Thoracic aorta (tissue), 2 donors: ENCODE measurements around the gene EXOC3. TPM values are rescaled to one million over a fixed set of nuclear protein-coding genes. Genes with fewer than 3 reads are reported as not detected.
A peak's percentile ranks its signal among the peaks of the same experiment; 100 is the strongest.
"Not testable (repeated sequence)": the region's sequence is repeated elsewhere in the genome, so short reads cannot be mapped to it uniquely, and the experiment has no call there.

ENCODE experiments used
- ATAC-seq: fragments of 150-250 bp; one replicate; pipeline ENCODE4 v1.8.0; 2017; ENCODE audit warnings: low read depth; ENCODE audit not compliant: insufficient number of reproducible peaks, low FRiP score
- DNase-seq: peaks from one replicate; pipeline ENCODE4 v3.0.0-alpha.2; 2020; ENCODE audit warnings: low spot score
- H3K27ac ChIP-seq, 2 donors: fragments of 200-600 bp; sonication (generic); 1 replicate in 1 of 2; 2 replicates in 1 of 2; pipeline ENCODE4 v1.5.1; 2016; ENCODE audit warnings: mild to moderate bottlenecking in 2 of 2, moderate library complexity in 2 of 2
- H3K27me3 ChIP-seq: fragments of 200-600 bp; sonication (generic); replicated peaks from 2 replicates; pipeline ENCODE4 v1.6.0; 2016; ENCODE audit warnings: mild to moderate bottlenecking; ENCODE audit not compliant: insufficient read depth
- H3K36me3 ChIP-seq: fragments of 200-600 bp; sonication (generic); one replicate; pipeline ENCODE4 v1.5.1; 2016
- H3K4me1 ChIP-seq, 2 donors: fragments of 200-600 bp; sonication (generic); 1 replicate in 1 of 2; 2 replicates in 1 of 2; pipeline versions ENCODE4 v1.5.1 to v1.6.0; 2016; ENCODE audit warnings: low read depth in 2 of 2, mild to moderate bottlenecking in 1 of 2; ENCODE audit not compliant: control insufficient read depth in 1 of 2
- H3K4me3 ChIP-seq: fragments of 200-600 bp; sonication (generic); 2 replicates; pipeline ENCODE4 v1.5.1; 2016; ENCODE audit warnings: mild to moderate bottlenecking
- H3K9me3 ChIP-seq: fragments of 200-600 bp; sonication (generic); 2 replicates; pipeline ENCODE4 v1.5.1; 2016
- CTCF ChIP-seq: fragments of 200-600 bp; sonication (generic); IDR thresholded peaks from one replicate; pipeline ENCODE4 v1.5.1; 2019; ENCODE audit warnings: antibody characterized with exemption
- total RNA-seq, 2 donors: library from RNA; depleted of rRNA; stranded (reverse); fragments of >200 nt; gene quantifications; one replicate each; pipeline versions ENCODE4 v1.1.0 to v1.2.3, GENCODE V29; 2016

The EXOC3 gene
- total RNA-seq, 2 donors from 2014 or later, result 34.5 to 79.7 TPM

- Histone ChIP-seq H3K27me3 (no peaks in the 10 kb centered on the region), H3K4me3 (peak overlapping the region; percentile 61), H3K27ac (no peak overlapping the region), H3K4me1 (peaks cover 0 to 14% of the 10 kb centered on the region in 2 donors), H3K36me3 (no peaks in the 10 kb centered on the region), H3K9me3 (no peaks in the 10 kb centered on the region)
- no peak for DNase-seq
- no peak for ATAC-seq
- TF ChIP-seq CTCF, result no peak
These were observed 42.5 kb upstream of the EXOC3 start for GRCh38 chr5:400282-401145.

GRCh38 chr5:401146-402034 lies 41.6 kb upstream of the EXOC3 start:
- no peaks in the 10 kb centered on the region for H3K27me3 ChIP-seq
- ATAC-seq (no peak), DNase-seq (no peak)
- no peaks in the 10 kb centered on the region for H3K9me3 ChIP-seq
- TF ChIP-seq CTCF, result no peak
- peaks cover 0 to 14% of the 10 kb centered on the region in 2 donors for H3K4me1 ChIP-seq
- no peak overlapping the region for H3K27ac ChIP-seq
- H3K36me3 ChIP-seq, result no peaks in the 10 kb centered on the region
- H3K4me3 ChIP-seq, result no peak overlapping the region

- H3K27ac ChIP-seq, H3K27me3 ChIP-seq, H3K9me3 ChIP-seq, ATAC-seq, H3K4me3 ChIP-seq, H3K36me3 ChIP-seq, DNase-seq: not testable (repeated sequence)
- peaks cover 0 to 14% of the 10 kb centered on the region in 2 donors for H3K4me1 ChIP-seq
These were observed 40.8 kb upstream of the EXOC3 start for GRCh38 chr5:402219-402614.

GRCh38 chr5:402615-403359 lies 40.2 kb upstream of the EXOC3 start:
- no peaks in the 10 kb centered on the region for H3K36me3 ChIP-seq
- no peak overlapping the region for H3K4me3 ChIP-seq
- H3K27me3 ChIP-seq, result no peaks in the 10 kb centered on the region
- H3K27ac ChIP-seq, result no peak overlapping the region
- H3K9me3 ChIP-seq, result no peaks in the 10 kb centered on the region
- TF ChIP-seq CTCF, result no peak
- DNase-seq (no peak), ATAC-seq (no peak)
- H3K4me1 ChIP-seq, result peaks cover 0 to 14% of the 10 kb centered on the region in 2 donors

GRCh38 chr5:403995-404394 lies 39.0 kb upstream of the EXOC3 start:
- no peak for TF ChIP-seq CTCF
- Histone ChIP-seq H3K4me1 (peaks cover 0 to 14% of the 10 kb centered on the region in 2 donors), H3K36me3 (no peaks in the 10 kb centered on the region), H3K9me3 (no peaks in the 10 kb centered on the region), H3K4me3 (no peak overlapping the region), H3K27me3 (no peaks in the 10 kb centered on the region), H3K27ac (no peak overlapping the region)
- DNase-seq (no peak), ATAC-seq (no peak)
